ENCODE measurements around the gene SPDEF.

DNA sequence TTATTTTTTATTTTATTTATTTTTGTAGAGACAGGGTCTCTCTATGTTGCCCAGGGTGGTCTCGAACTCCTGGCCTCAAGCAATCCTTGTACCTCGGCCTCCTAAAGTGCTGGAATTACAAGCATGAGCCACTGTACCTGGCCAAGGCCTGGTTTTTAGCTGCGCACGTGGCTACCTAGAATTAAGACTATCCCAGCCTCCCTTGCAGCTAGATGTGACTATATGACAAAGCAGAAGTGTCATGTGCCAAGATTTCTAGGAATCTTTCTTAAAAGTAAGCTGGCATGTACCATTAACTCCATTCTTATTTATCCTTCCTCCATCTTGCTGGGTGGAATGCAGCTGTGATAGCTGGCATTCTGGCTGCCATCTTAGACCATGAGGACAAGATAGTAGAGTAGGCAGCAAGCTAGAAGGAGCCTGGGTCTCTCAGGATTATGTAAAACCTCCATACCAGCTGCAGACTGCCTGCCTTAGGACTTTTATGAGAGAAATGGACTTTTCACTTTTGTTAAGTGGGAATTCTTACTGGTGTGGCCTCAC is 2.1 kb upstream of the SPDEF start:
- TF ChIP-seq, protein P1, sequence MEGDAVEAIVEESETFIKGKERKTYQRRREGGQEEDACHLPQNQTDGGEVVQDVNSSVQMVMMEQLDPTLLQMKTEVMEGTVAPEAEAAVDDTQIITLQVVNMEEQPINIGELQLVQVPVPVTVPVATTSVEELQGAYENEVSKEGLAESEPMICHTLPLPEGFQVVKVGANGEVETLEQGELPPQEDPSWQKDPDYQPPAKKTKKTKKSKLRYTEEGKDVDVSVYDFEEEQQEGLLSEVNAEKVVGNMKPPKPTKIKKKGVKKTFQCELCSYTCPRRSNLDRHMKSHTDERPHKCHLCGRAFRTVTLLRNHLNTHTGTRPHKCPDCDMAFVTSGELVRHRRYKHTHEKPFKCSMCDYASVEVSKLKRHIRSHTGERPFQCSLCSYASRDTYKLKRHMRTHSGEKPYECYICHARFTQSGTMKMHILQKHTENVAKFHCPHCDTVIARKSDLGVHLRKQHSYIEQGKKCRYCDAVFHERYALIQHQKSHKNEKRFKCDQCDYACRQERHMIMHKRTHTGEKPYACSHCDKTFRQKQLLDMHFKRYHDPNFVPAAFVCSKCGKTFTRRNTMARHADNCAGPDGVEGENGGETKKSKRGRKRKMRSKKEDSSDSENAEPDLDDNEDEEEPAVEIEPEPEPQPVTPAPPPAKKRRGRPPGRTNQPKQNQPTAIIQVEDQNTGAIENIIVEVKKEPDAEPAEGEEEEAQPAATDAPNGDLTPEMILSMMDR (IDR thresholded peaks at IDR 0.05): no peak
- TF ChIP-seq POLR2A (IDR thresholded peaks at IDR 0.05): no peak
